Measurements from ENCODE around the gene AP3B2. TPM values are rescaled to one million over a fixed set of nuclear protein-coding genes. Genes with fewer than 3 reads are reported as not detected.
"Not testable (repeated sequence)": the region's sequence is repeated elsewhere in the genome, so short reads cannot be mapped to it uniquely, and the experiment has no call there.

The AP3B2 gene
- total RNA-seq, 3 donors from 2014 or later, result 0.15 to 0.46 (median 0.18) TPM

DNA sequence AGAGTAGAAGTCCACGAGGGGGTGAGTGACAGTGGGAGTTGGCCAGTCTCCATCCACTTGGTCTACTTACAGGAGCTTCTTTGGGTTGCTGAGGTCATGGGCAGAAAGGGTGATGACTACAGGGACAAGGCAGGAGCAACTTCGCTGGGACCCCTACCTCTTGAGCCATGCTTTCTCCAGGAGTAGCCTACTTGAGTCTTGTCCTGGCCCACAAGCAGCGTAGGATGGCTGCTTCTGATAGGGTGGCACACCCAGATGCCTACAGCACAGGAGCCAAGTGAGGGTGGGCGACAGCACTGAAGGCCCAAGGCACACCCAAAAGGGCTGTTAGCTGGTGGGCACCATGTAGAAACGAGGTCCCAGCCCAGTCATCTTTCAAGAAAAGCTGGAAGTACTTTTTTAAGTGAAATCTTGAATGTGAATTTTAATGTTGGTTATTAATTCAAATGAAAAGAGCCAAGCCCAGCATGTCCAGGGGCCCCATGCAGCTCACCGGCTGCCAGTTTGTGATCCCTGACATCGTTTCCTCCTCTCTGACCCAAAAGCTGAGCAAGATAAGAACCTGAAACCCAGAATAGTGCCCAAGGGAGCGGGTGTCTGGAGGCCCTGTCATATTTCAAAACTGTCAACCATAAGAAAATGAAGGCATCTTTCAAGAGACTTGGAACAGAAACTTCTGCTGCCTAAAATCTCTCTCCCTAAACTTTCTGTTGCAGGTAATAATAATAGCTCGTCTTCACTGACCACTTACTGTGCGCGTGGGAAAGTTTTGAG lies 60.3 kb downstream of the AP3B2 start:
- Mint-ChIP-seq H3K27me3 (ENCODE audit: low read depth) (peaks cover 36% of the 10 kb centered on the region), H3K36me3 (ENCODE audit: insufficient read depth) (no peaks in the 10 kb centered on the region), H3K4me3 (peak overlapping the region; percentile 56), H3K4me1 (ENCODE audit: low read depth) (peaks cover 6% of the 10 kb centered on the region), H3K9me3 (no peaks in the 10 kb centered on the region)
- DNase-seq (no peak), ATAC-seq (no peak)

DNA sequence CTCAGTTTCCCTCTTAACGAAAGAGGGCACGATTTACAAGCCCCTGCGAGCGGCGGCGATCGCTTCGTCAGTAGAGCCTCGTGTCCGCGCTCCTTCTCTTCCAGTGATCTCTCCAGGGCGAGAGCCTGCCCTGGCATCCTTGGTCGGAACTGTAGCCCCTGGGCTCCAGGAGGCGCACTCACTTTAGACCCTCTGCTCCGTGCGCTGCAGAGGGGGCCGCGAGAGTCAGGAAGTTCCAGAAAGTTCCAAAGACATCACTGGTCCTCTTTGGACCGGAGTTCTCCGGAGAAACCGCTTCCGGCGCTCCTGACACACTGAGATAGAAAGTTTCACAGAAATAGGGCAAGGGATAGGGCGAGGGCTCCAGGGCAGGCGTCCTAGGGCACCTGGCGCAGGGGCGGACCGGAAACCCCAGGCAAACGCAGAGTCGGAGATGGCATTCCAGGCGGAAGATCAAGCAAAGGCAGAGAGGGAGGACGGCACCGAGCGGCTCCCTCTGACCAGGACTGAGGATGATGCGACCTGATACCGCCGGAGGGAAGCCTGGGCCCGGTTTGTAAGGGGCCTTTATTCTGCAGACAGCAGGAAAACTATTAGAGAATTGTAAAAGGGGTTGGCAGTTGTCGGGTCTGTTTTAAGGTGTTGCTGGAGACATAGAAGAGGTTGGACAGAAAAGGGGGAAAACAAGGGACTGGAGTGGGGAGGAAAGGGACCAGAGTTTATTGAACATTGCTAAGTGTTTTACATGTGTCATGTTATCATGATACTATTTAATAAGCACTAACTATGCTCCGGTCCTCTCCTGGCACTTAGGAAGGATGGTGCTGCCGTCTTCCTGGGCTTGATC lies 61.2 kb downstream of the AP3B2 start:
- no peak for ATAC-seq
- Mint-ChIP-seq H3K4me3 (peak overlapping the region; percentile 56), H3K36me3 (ENCODE audit: insufficient read depth) (no peaks in the 10 kb centered on the region), H3K4me1 (ENCODE audit: low read depth) (peaks cover 6% of the 10 kb centered on the region), H3K27me3 (ENCODE audit: low read depth) (peaks cover 42% of the 10 kb centered on the region), H3K9me3 (no peaks in the 10 kb centered on the region)
- no peak for DNase-seq

DNA sequence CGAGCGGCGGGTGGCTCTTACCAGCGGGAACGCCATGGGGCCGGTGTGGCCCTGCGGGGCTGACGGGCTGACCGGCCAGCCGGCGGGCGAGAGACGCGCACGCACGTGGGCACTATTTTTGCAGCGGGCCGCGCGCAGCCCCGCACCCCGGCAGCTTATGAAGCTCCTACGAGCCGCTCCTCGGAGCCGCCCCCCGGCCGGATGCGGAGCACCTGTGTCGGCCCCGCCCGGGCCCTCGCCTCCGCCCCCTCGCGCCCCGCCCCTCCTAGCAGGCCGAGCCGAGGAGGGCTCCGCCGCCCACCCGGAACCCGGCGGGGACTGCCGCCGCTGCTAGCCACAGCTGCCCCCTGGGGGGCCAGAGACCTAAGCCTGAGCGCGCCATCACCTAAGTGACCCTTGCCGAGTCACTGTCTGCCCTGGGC lies 61.8 kb downstream of the AP3B2 start:
- Mint-ChIP-seq H3K4me3 (peak overlapping the region; percentile 56), H3K9me3 (no peaks in the 10 kb centered on the region), H3K27me3 (ENCODE audit: low read depth) (peaks cover 48% of the 10 kb centered on the region), H3K4me1 (ENCODE audit: low read depth) (peaks cover 6% of the 10 kb centered on the region), H3K36me3 (ENCODE audit: insufficient read depth) (no peaks in the 10 kb centered on the region)
- ATAC-seq, result peak; percentile 74 to 78
- DNase-seq, result peak; percentile 53

DNA sequence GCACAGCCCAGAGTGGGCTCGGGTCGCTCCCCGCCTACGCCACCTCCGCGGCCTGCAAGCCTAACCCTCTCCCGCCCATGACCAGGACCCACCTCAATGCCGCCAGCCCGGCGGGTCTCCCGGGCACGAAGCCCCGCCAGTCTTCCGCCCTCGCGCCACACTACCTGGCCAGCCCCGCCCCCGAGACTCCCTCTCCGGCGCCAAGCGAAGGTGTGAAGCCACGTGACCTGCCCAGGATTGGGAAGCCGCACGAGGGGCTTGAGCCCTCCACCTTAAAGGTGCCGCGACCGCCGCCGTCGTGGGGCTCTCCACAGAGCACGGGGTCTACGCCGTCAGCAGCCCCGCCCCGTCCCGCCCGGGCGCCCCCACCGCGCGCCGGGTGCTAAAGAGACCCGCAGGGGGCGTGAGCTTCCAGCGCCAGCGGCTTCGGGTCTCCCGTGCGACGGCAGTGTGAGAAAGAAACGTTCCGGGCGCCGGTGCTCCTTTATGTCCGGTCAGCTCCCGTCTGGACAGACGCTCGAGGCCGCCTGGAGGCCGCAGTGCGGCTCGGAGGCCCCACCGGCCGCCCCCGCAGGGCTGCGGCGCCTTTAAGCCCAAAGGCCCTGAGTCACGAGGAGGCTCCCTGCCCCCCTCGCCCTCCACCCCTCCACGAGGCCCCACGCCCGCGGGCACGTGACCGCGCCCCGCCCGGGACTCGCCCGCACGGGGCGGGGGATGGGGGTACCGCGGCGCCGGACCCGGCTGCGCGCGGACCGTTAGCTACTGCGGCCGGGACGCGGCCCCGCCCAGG lies 62.4 kb downstream of the AP3B2 start, which contains the start of gene CPEB1:
CPEB1 (minus strand) TSS at position 319 of the 790 bp plus-strand sequence. CDS start 18,904 bp downstream, outside the sequence.
- H3K27me3 Mint-ChIP-seq (ENCODE audit: low read depth), result peaks cover 53% of the 10 kb centered on the region
- ATAC-seq (peak; percentile 71 to 79), DNase-seq (peak; percentile 50)
- H3K36me3 Mint-ChIP-seq (ENCODE audit: insufficient read depth), result no peaks in the 10 kb centered on the region
- H3K9me3 Mint-ChIP-seq, result no peaks in the 10 kb centered on the region
- peaks cover 6% of the 10 kb centered on the region for H3K4me1 Mint-ChIP-seq (ENCODE audit: low read depth)
- peak within 1 kb of the TSS; percentile 66 for H3K4me3 Mint-ChIP-seq

DNA sequence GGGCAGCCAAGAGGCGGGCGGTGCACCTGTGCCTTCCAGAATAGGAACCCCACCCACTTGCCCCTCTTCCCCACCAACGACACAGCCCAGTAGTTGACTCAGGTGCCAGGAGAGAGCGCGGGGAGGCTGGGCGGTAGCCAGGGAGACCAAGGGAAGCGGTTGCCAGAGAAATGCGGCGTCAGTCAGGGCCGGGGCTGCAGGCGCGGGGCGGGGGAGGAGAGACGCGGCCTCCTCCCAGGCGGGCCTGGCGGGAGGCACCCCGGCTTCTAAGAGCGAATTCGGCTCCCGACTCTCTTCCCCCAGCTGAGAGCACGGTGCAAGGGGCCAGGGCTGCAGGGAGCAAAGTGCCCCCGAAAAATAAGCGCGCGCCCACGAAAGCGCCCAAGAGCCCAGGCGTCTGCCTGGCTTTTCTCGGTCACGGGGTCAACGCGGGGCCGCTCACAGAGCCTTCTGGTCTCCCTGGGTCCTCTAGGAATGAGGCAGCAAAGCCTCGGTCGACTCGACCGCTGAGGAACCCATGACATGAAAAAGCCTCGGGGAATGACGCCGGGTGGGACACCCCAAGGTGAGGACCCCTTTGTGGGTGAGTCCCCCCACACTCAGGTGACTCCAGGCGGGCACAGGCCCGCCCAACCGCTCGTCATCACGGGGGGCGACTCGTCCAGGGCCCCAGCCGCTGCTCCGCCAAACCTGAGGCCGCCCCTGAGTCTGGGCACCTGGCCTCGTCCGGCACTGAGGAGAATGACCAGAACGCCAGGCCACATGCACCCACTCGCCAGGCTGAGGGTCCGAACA lies 63.2 kb downstream of the AP3B2 start:
- Mint-ChIP-seq H3K36me3 (ENCODE audit: insufficient read depth) (no peaks in the 10 kb centered on the region), H3K27me3 (ENCODE audit: low read depth) (peaks cover 57% of the 10 kb centered on the region), H3K9me3 (no peaks in the 10 kb centered on the region), H3K4me3 (peak overlapping the region; percentile 66), H3K4me1 (ENCODE audit: low read depth) (peaks cover 6% of the 10 kb centered on the region)
- DNase-seq, result no peak
- peak in 1 of 2 donors; percentile 29 for ATAC-seq

DNA sequence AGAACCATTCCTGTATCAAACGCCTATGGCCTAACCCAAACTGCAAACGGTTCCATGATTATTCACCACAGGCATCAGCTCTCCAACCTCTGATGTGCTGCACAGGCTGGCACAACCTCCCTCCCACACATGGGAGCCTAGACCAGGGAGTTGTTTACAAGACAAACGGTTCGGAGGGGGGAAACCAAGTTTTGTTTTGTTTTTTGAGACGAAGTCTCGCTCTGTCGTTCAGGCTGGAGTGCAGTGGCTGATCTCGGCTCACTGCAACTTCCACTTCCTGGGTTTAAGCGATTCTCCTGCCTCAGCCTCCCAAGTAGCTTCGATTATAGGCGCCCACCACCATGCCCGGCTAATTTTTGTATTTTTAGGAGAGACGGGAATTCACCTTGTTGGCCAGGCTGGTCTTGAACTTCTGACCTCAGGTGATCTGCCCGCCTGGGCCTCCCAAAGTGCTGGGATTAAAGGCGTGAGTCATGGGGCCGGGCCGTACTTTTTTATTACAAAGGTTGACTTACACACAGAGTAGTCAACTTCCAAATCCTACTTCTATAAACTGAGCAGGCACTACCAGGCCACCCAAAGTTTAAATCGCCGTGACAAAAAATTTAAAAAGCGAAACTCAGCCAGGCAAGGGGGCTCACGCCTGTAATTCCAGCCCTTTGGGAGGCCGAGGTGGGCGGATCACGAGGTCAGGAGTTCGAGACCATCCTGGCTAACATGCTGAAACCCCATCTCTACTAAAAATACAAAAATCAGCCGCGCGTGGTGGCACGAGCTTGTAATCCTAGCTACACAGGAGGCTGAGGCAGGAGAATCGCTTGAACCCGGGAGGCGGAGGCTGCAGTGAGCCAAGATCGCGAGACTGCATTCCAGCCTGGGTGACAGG lies 64.5 kb downstream of the AP3B2 start:
- not testable (repeated sequence) for H3K4me3 Mint-ChIP-seq; H3K9me3 Mint-ChIP-seq; ATAC-seq; H3K36me3 Mint-ChIP-seq (ENCODE audit: insufficient read depth); H3K4me1 Mint-ChIP-seq (ENCODE audit: low read depth); DNase-seq
- peaks cover 69% of the 10 kb centered on the region for H3K27me3 Mint-ChIP-seq (ENCODE audit: low read depth)

DNA sequence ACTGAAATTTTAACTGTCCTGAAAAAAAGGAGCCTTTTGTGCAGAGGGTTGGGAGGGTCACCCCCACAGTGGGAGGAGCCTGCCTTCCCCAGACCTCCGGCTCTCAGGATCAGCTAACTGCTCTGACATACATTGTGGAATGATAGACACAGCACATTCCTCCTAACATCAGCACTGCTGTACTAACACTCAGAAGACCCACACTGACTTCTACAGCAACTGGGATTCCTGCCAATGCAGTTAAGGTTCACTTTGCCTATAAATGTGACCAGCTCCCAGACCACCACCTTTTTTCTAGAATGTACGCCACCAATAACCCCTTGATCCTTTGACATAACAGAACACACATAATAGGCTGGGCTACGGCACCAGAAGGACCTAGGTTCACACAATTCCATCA lies 65.7 kb downstream of the AP3B2 start:
- Mint-ChIP-seq H3K27me3 (ENCODE audit: low read depth) (peaks cover 69% of the 10 kb centered on the region), H3K4me1 (ENCODE audit: low read depth) (peaks cover 6% of the 10 kb centered on the region), H3K4me3 (no peak overlapping the region), H3K9me3 (no peaks in the 10 kb centered on the region), H3K36me3 (ENCODE audit: insufficient read depth) (no peaks in the 10 kb centered on the region)
- no peak for ATAC-seq
- no peak for DNase-seq

DNA sequence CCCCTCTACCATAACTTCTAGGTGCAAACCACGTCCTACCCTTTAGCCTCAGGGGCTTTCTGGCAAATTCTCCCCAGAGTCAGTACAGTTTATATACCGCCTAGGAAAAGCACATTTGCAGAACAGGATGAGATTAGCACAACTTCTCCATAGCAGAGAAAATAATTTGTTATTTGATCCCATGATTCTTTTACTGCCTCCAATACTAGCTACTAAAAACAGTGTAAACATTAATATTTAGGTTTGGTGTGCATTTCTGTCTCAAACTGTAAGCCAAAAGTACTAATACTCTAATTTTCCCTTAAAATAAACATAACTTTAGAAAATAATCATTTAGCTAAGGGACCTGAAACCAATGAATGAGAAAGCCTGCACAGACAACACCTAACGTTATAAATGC lies 67.0 kb downstream of the AP3B2 start:
- Mint-ChIP-seq H3K4me1 (ENCODE audit: low read depth) (peaks cover 5% of the 10 kb centered on the region), H3K9me3 (no peaks in the 10 kb centered on the region), H3K4me3 (no peak overlapping the region), H3K36me3 (ENCODE audit: insufficient read depth) (no peaks in the 10 kb centered on the region), H3K27me3 (ENCODE audit: low read depth) (peaks cover 66% of the 10 kb centered on the region)
- DNase-seq (no peak), ATAC-seq (no peak)

DNA sequence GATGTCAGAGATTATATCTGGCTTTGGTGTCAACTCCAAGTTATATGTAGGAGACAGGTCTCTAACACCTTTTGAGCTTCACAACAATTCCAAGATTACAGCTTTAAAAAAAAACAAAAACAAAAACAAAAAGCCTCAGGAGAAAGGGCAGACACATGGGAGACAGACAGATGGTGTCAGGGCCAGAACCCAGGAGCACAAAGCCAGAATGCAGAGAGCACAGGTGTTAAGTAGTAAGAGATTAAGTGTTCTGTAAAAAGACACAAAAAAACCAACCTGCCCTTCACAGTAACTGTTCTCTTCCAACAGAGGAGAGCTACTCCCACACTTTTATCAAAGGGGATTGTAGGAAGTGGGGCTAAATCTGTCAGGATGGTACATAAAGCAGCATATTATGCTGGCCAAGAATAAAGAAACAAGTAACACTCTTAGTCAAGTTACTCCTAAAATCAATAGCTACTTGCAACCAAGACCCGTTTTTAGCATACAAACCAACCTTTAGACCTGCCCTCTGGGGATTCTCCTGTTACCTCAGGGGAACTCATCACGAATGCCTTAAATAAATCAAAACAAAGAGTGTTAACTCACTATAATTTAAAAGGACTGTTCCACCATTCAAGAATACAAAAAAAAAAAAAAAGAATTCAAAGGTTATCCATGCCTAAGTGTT lies 68.4 kb downstream of the AP3B2 start:
- H3K27me3 Mint-ChIP-seq (ENCODE audit: low read depth), result peaks cover 69% of the 10 kb centered on the region
- H3K4me1 Mint-ChIP-seq (ENCODE audit: low read depth), result peaks cover 3% of the 10 kb centered on the region
- no peak overlapping the region for H3K4me3 Mint-ChIP-seq
- DNase-seq, result no peak
- no peaks in the 10 kb centered on the region for H3K9me3 Mint-ChIP-seq
- no peak for ATAC-seq
- H3K36me3 Mint-ChIP-seq (ENCODE audit: insufficient read depth), result no peaks in the 10 kb centered on the region

DNA sequence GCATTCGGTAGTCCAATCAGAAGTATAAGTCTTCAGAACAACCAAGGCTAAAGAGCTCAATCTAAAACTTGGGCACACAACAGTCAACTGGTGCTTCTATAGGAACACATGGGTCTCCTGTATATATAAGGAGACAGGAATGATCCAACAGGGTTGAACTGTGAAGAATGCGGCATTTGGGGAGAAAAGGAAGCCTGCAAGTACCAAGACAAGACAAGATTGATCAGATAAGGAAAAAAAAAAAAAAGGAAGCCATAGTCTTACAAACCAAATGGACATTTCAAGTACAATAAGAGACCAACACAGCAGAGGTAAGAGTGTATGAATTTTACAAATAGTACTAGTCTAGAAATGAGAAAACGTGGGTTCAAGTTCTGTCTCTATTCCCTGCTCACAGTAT lies 69.0 kb downstream of the AP3B2 start:
- ATAC-seq (no peak), DNase-seq (no peak)
- Mint-ChIP-seq H3K36me3 (ENCODE audit: insufficient read depth) (no peaks in the 10 kb centered on the region), H3K4me1 (ENCODE audit: low read depth) (no peaks in the 10 kb centered on the region), H3K27me3 (ENCODE audit: low read depth) (peaks cover 68% of the 10 kb centered on the region), H3K9me3 (no peaks in the 10 kb centered on the region), H3K4me3 (no peak overlapping the region)

DNA sequence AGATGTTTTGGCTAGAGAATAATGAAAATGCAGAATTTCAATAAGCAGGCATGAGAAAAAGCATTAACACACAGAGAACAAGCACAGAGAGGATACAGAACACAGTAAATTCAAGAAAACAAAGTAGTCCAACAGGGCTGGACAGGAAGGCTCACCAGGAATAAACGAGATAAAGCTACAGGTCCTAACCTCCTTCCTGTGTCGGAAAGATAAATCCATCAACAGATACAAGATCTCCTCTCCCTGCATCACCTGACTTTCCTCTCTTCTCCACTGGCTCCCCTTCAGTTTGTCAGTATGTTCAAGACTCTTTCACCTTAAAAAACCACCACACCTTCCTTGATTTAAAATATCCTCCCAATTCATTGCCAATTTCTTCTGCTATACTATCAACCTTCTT lies 73.9 kb downstream of the AP3B2 start:
- H3K4me1 Mint-ChIP-seq (ENCODE audit: low read depth), result no peaks in the 10 kb centered on the region
- H3K27me3 Mint-ChIP-seq (ENCODE audit: low read depth), result peaks cover 26% of the 10 kb centered on the region
- H3K4me3 Mint-ChIP-seq, result no peak overlapping the region
- no peak for DNase-seq
- H3K36me3 Mint-ChIP-seq (ENCODE audit: insufficient read depth), result no peaks in the 10 kb centered on the region
- ATAC-seq, result no peak
- H3K9me3 Mint-ChIP-seq, result no peaks in the 10 kb centered on the region

DNA sequence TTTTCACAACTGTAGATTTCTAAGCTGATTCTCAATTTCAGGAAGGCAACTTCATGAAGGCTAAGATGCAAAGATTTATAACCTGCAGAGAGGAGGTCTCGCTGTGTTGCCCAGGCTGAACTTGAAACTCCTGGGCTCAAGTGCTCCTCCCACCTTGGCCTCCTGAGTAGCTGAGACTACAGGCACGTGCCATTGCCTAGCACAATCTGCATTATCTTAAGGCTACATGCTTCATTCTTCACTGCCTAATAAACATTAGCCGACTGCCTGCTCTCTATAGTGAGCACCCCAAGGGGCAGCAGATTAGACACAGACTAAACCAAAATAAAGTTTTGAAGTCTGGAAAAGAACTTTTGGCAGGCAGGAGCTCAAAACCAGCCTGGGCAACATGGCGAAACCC lies 79.6 kb downstream of the AP3B2 start:
- Mint-ChIP-seq H3K4me1 (ENCODE audit: low read depth) (no peaks in the 10 kb centered on the region), H3K36me3 (ENCODE audit: insufficient read depth) (no peaks in the 10 kb centered on the region), H3K9me3 (no peaks in the 10 kb centered on the region), H3K27me3 (ENCODE audit: low read depth) (peaks cover 4% of the 10 kb centered on the region), H3K4me3 (no peak overlapping the region)
- no peak for ATAC-seq
- no peak for DNase-seq
